ENCODE results near the gene IER3.
"Not testable (repeated sequence)": the region's sequence is repeated elsewhere in the genome, so short reads cannot be mapped to it uniquely, and the experiment has no call there.

IER3 gene

DNA sequence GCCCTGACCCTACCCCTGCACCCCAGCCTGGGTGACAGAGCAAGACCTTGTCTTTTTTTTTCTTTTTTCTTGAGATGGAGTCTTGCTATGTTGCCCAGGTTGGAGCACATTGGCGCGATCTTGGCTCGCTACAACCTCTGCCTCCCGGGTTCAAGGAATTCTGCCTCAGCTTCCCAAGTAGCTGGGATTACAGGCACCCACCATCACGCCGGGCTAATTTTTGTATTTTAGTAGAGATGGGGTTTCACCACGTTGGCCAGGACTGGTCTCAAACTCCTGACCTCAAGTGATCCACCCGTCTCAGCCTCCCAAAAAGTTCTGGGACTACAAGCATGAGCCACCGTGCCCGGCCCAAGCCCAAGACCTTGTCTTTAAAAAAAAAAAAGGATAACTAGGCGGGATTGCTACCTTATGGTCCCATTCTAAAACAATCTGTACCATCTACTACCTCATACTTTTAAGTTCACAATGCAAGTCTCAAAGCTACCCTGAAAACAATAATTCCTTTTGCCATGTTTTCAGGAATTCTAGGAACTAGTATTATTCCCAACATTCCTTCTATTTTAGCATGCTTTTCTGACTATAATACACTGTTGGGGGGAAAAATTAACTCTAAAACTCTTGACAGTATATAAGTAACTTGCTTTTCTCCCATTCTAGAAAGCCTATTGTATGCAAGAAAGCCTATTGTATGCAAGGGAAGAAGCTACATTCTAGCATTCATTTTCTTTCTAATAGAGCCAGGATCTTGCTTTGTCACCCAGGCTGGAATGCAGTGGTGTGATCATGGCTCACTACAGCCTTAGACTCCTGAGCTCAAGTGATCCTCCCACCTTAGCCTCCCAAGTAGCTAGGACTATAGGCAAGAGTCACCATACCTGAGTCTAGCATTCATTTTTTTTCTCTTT lies 17.6 kb downstream of the IER3 start:
- no peak overlapping the region for H3K4me3 ChIP-seq (ENCODE audit: low read depth, low read length)
- no peak for DNase-seq (ENCODE audit: low read depth)

DNA sequence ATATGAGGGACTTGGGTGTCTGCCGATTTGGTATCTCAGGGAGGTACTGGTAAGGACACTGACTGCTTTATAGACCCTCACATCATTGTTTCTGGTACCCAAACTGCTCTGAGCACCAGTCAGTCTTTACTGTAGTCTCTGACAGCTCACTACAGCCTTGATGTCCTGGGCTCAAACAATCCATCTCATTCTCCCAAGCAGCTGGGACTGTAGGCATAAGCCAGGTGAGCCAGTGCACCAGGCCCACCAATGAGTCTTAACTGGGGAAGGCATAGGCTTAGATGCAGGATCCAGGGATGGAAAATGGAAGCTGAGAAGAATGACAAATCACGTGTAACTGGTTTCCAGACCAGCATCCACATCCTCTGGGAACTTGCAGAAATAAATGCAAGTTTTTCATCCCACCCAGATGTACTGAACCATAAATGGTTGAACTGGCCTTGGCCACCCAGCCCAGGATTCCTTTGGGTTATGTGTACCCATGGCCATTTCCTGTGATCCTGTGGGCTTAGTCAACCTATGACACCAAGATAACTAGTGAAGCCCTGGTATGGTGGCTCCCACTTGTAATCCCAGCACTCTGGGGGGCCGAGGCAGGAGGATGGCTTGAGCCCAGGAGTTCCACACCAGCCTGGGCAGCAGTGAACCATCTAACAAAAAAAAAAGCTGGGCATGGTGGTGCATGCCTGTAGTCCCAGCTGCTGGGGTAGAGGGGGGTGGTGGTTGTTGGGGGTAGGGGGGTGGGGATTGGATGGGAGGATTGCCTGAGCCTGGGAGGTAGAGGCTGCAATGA lies 18.4 kb downstream of the IER3 start:
- no peak for DNase-seq (ENCODE audit: low read depth)
- H3K4me3 ChIP-seq (ENCODE audit: low read depth, low read length) = no peak overlapping the region

DNA sequence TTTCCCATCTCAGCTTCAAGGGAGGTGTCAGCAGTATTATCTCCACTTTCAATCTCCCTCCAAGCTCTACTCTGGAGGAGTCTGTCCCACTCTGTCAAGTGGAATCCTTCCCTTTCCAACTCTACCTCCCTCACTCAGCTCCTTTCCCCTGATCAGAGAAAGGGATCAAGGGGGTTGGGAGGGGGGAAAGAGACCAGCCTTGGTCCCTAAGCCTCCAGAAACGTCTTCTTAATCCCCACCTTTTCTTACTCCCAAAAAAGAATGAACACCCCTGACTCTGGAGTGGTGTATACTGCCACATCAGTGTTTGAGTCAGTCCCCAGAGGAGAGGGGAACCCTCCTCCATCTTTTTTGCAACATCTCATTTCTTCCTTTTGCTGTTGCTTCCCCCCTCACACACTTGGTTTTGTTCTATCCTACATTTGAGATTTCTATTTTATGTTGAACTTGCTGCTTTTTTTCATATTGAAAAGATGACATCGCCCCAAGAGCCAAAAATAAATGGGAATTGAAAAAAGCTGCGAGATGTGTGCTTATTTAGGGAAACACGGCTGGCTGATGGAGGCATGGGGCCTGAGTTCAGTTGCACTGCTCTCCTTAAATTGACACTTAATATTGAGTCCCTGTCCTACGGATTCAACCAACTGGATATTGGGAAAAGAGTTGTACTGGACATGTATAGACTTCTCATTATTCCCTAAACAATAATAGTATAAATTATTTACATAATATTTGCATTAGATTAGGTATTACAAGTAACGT lies 19.3 kb downstream of the IER3 start:
- no peak overlapping the region for H3K4me3 ChIP-seq (ENCODE audit: low read depth, low read length)
- DNase-seq (ENCODE audit: low read depth) = no peak

DNA sequence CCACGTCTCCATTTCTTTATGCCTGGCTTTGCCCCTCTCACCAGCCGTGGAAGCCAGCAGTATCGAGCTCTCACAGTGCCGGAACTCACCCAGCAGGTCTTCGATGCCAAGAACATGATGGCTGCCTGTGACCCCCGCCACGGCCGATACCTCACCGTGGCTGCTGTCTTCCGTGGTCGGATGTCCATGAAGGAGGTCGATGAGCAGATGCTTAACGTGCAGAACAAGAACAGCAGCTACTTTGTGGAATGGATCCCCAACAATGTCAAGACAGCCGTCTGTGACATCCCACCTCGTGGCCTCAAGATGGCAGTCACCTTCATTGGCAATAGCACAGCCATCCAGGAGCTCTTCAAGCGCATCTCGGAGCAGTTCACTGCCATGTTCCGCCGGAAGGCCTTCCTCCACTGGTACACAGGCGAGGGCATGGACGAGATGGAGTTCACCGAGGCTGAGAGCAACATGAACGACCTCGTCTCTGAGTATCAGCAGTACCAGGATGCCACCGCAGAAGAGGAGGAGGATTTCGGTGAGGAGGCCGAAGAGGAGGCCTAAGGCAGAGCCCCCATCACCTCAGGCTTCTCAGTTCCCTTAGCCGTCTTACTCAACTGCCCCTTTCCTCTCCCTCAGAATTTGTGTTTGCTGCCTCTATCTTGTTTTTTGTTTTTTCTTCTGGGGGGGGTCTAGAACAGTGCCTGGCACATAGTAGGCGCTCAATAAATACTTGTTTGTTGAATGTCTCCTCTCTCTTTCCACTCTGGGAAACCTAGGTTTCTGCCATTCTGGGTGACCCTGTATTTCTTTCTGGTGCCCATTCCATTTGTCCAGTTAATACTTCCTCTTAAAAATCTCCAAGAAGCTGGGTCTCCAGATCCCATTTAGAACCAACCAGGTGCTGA lies 20.3 kb downstream of the IER3 start:
- not testable (repeated sequence) for H3K4me3 ChIP-seq (ENCODE audit: low read depth, low read length); DNase-seq (ENCODE audit: low read depth)

DNA sequence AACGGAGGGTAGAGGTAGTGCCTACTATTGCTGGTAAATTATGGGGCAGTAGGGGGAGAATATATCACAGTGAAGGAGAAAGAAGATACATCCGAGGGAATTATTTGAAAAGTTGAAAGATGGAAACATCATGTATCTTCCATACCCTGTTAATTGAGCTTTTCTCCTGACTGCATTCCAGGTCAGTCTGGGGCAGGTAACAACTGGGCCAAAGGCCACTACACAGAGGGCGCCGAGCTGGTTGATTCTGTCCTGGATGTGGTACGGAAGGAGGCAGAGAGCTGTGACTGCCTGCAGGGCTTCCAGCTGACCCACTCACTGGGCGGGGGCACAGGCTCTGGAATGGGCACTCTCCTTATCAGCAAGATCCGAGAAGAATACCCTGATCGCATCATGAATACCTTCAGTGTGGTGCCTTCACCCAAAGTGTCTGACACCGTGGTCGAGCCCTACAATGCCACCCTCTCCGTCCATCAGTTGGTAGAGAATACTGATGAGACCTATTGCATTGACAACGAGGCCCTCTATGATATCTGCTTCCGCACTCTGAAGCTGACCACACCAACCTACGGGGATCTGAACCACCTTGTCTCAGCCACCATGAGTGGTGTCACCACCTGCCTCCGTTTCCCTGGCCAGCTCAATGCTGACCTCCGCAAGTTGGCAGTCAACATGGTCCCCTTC lies 21.0 kb downstream of the IER3 start:
- H3K4me3 ChIP-seq (ENCODE audit: low read depth, low read length); DNase-seq (ENCODE audit: low read depth): not testable (repeated sequence)

DNA sequence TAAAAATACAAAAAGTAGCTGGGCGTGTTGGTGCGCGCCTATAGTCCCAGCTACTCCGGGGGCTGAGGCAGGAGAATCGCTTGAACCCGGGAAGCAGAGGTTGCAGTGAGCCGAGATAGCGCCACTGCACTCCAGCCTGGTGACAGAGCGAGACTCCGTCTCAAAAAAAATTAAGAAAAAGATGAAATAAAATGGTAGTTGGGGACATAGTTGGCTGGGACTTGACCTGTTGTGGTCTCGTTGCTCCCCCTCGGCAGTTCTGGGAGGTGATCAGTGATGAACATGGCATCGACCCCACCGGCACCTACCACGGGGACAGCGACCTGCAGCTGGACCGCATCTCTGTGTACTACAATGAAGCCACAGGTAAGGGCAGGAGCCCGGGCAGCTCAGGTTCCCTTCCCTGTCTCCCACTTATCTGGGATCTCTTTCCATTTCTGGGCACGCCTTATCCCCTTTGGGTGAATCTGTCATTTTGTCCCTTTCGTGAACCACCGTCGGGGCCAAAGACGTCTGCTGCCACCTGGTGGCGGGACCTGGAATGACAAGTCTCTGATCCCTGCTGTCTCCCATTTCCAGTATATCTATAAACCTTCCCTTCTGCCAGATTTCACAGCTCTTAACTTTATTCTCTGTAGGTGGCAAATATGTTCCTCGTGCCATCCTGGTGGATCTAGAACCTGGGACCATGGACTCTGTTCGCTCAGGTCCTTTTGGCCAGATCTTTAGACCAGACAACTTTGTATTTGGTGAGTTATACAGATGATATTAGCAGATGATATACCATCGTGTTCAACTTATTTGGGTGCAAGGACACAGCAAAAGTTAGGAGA lies 21.9 kb downstream of the IER3 start:
- no peak for DNase-seq (ENCODE audit: low read depth)
- peak overlapping the region; percentile 98 for H3K4me3 ChIP-seq (ENCODE audit: low read depth, low read length)

DNA sequence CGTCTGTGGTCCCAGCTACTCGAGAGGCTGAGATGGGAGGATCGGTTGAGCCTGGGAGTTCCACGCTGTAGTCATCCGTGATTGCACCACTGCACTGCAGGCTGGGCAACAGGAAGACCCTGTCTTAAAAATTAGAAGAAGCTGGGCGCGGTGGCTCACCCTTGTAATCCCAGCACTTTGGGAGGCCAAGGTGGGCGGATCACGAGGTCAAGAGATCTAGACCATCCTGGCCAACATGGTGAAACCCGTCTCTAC lies 22.4 kb downstream of the IER3 start:
- not testable (repeated sequence) for DNase-seq (ENCODE audit: low read depth)
- H3K4me3 ChIP-seq (ENCODE audit: low read depth, low read length) = peak overlapping the region; percentile 98

DNA sequence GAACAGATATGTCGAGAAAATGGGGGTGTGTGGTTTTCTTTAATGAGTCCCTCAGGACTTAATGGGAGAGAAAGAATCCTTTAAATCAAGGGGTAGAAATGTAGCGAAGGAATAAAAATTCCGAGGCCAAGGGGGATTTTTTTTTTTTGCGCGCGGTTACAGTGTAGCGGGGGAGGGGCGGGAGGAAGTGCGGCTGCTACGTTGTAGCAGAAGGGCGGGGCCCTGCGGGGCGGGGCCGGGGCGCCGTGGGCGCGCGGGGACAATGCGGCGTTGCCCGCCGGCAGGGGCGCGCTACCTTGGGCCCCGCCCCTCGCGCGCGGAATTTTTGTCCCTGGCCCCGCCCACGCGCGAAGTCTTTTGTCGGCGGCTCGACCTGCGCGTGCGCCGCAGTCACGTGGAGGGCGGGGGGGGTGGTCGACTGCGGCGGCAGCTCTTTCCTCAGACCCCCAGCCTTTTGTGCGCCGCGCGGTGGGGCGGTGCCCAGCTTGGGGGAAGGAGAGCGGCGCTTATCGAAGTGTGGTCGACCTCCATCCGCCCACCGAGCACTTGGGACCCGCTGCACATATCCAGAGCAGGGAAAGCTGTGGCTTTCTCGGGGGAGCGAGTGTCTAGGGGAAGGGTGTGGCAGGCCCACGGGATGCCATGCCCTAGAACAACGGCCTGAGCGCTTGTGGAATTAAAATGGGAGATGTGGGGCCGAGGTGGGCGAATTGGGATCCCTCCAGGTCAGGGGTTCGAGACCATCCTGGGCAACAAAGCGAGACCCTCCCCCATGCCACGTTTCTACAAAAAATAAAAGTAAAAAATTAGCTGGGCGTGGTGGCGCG lies 22.9 kb downstream of the IER3 start:
- peak; percentile 62 for DNase-seq (ENCODE audit: low read depth)
- H3K4me3 ChIP-seq (ENCODE audit: low read depth, low read length) = peak overlapping the region; percentile 98

DNA sequence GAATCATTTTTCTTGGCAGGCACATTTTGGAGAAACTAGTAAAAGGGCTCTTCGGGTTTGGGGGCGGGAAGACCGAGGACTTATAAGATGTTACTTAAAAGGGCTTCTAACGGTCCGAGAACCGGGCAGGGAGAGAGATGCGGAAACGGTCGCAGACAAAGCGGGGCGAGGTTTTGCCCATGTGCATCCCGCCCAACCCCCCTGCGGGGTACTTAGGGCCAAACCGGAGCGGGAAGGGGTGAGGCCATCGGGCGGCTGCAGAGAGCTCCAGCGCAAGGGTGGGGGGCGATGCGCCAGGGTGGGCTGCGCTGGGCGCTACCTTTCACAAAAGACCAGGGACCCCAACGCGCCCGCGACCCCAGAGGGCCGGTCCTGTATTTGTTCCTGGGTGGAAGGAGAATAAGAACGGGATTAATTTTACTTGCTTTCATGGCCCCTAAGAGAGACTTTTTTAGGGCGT lies 23.6 kb downstream of the IER3 start:
- H3K4me3 ChIP-seq (ENCODE audit: low read depth, low read length) = peak overlapping the region; percentile 98
- no peak for DNase-seq (ENCODE audit: low read depth)

DNA sequence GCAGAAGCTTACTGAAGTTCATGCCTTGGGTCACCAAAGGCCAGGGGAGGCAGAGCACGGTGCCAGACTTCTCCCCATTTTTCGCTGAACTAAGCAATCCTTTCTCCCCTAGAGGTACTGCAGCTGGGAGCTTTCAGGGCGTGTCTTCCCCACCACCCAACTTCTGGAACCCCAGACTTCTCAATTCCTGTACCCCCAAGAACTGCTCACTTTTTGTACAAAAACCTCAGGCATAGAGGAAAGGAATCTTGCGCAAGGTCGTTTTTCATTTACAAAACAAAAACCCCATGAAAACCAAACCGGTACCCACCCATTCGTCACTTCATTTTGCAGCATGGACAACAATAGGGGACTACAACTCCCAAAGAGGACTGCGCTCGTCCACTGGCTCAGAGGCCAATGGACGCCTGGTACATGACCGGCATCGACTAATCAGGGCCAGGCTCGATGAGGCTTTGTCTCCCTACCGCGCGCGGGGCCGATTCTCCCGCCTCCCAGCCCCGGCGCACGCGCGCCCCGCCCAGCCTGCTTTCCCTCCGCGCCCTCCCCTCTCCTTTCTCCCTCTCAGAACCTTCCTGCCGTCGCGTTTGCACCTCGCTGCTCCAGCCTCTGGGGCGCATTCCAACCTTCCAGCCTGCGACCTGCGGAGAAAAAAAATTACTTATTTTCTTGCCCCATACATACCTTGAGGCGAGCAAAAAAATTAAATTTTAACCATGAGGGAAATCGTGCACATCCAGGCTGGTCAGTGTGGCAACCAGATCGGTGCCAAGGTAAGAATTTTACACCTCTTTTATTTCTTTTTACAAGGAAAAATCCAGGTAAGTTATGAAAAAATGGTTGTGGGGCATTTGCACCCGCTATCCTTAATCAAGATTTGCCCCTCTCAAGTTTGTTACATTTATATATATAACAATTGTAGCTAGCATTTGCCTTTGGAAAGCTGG lies 24.3 kb downstream of the IER3 start, which contains the start of gene TUBB:
Gene TUBB (plus strand): TSS at position 562 of the 947 bp plus-strand sequence. CDS start 155 bp downstream, at position 717.
- peak within 1 kb of the TSS; percentile 98 for H3K4me3 ChIP-seq (ENCODE audit: low read depth, low read length)
- peak; percentile 95 for DNase-seq (ENCODE audit: low read depth)

DNA sequence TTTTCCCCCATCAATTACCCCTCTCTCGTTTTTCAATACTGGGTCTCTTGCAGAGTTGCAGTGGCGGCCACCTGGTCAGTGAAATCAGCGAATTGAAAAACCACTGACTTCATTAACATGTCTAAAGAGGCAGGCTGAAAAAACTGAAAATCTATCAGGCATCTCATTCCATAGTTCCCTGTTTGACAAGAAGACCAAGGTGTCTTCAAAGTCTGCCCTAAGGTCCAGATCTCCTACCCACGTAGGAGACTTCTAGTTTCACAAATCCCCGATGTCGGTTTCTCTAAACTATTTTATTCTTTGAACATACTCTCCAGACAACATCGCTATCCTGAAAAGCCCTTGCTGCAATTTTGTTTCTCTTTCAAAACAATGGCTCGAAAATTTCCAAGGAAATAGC lies 25.0 kb downstream of the IER3 start:
- peak overlapping the region; percentile 98 for H3K4me3 ChIP-seq (ENCODE audit: low read depth, low read length)
- DNase-seq (ENCODE audit: low read depth) = no peak

DNA sequence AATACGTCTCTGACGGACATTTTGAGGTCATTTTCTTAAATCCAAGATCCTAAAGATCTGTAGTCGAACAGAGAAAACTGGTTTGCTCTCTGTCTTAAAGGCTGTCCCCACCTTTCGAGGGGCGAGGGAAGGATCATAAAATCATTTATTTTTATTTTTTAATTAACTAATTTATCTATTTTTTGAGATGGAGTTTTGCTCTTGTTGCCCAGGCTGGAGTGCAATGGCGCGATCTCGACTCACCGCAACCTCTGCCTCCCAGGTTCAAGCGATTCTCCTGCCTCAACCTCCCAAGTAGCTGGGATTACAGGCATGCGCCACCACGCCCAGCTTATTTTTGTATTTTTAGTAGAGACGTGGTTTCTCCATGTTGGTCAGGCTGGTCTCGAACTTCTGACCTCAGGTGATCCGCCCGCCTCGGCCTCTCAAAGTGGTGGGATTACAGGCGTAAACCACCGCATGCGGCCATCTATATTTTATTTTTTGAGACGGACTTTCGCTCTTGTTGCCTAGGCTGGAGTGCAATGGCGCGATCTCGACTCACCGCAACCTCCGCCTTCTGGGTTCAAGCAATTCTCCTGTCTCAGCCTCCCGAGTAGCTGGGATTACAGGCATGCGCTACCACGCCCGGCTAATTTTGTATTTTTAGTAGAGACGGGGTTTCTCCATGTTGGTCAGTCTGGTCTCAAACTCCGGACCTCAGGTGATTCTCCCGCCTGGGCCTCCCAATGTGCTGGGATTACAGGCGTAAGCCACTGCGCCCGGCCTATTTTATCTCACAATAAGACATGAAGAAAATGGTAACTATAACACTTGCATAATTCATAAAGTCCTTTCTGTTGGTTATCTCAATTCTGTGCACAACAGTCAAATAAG lies 26.3 kb downstream of the IER3 start:
- not testable (repeated sequence) for DNase-seq (ENCODE audit: low read depth)
- H3K4me3 ChIP-seq (ENCODE audit: low read depth, low read length) = peak overlapping the region; percentile 43

DNA sequence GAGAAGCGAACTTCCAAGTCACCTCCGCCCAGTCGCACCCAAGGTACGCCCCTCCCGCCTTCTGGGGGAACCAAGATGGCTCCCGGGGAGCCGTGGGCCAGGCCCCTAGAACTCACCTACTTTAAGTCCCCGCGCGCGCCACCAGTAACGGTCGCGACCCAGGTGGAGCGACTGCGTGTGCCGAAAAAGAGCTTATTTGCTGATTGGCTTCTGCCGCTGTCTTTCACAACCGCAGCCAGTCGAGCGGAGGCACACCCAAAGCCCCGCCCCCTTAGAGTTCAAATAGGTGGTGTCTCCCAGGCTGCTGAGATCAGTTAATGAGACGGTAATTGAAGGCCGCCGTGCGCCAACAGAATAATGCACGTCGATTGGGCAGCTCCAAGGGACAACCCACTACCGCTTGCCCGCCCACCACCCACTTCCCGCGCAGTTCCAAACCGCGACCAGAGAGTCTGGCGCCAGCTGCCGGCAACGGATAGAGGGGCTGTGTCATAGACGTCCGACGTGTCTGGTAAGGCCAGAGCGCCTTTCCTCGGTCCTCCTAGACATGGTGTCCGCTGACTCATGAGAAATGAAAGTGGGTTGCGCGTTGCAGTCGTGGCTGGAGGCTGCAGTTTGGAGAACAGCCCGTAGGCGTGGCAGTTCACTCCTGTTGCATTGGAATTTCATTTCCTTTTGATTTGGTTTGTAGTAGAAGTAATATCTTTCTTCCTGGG lies 27.1 kb downstream of the IER3 start, which contains the start of gene MDC1:
Gene MDC1 (minus strand): TSS at position 153 of the 716 bp plus-strand sequence. CDS start 2,106 bp downstream, outside the sequence.
- peak; percentile 100 for DNase-seq (ENCODE audit: low read depth)
- peak within 1 kb of the TSS; percentile 80 for H3K4me3 ChIP-seq (ENCODE audit: low read depth, low read length)

DNA sequence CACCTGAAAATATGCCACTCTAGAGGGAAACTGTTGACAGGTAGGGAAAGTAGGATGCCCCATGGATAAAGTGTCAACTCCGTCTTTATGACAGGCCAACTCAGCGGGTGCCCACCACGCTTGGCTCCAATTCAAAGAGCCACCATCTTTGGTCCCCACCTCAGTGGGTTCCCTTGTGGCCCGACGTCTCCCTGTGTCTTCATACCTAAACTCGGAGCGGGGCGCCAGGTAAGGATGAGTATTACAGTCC lies 27.5 kb downstream of the IER3 start:
- DNase-seq (ENCODE audit: low read depth) = no peak
- peak overlapping the region; percentile 80 for H3K4me3 ChIP-seq (ENCODE audit: low read depth, low read length)

Data from skeletal muscle cell (primary cell).